HepG2 (cell line): ENCODE measurements around the gene RAET1L. TPM values are rescaled to one million over a fixed set of nuclear protein-coding genes. Genes with fewer than 3 reads are reported as not detected.
A peak's percentile ranks its signal among the peaks of the same experiment; 100 is the strongest.

ENCODE experiments used
- KAT7 ChIP-seq: IDR thresholded peaks from 2 replicates; pipeline ENCODE4 v1.6.1; 2018; ENCODE audit warnings: borderline replicate concordance, missing compliant biosample characterization
- NFIC ChIP-seq: IDR thresholded peaks from 2 replicates; pipeline ENCODE4 v1.6.1; 2012; ENCODE audit warnings: mild to moderate bottlenecking, low read length, inconsistent platforms
- SRSF1 ChIP-seq: fragments of 200-400 bp; formaldehyde crosslinking; optimal IDR thresholded peaks from 2 replicates; pipeline ENCODE3; 2017; ENCODE audit warnings: mild to moderate bottlenecking, low read depth, low read length, moderate library complexity
- TARDBP ChIP-seq: sonication (generic); formaldehyde crosslinking; IDR thresholded peaks from 2 replicates; pipeline ENCODE4 v1.8.0; 2022; ENCODE audit warnings: mild to moderate bottlenecking, missing genetic modification reagents
- TGIF2 ChIP-seq: IDR thresholded peaks from 2 replicates; pipeline ENCODE4 v1.6.1; 2016; ENCODE audit warnings: control low read depth, missing compliant biosample characterization
- ZFP36 ChIP-seq: fragments of 150-350 bp; IDR thresholded peaks from 2 replicates; pipeline ENCODE4 v1.6.1; 2018; ENCODE audit warnings: borderline replicate concordance, low read length, low read depth; ENCODE audit not compliant: partially characterized antibody
- ZFYVE20 ChIP-seq: sonication (generic); formaldehyde crosslinking; IDR thresholded peaks from 2 replicates; pipeline ENCODE4 v1.8.0; 2023; ENCODE audit warnings: low read depth, mild to moderate bottlenecking, moderate library complexity, missing genetic modification reagents, borderline replicate concordance
- ZNF121 ChIP-seq: sonication (generic); formaldehyde crosslinking; IDR thresholded peaks from 2 replicates; pipeline ENCODE4 v1.5.0; 2020; ENCODE audit warnings: mild to moderate bottlenecking, missing genetic modification reagents
- ZNF205 ChIP-seq: IDR thresholded peaks from 2 replicates; pipeline ENCODE4 v1.6.1; 2018; ENCODE audit warnings: missing biosample characterization, missing genetic modification reagents
- ZNF264 ChIP-seq: sonication (generic); formaldehyde crosslinking; IDR thresholded peaks from 2 replicates; pipeline ENCODE4 v1.4.0; 2020; ENCODE audit warnings: missing genetic modification reagents
- ZNF550 ChIP-seq: sonication (generic); formaldehyde crosslinking; IDR thresholded peaks from 2 replicates; pipeline ENCODE4 v1.4.0; 2020; ENCODE audit warnings: mild to moderate bottlenecking, missing genetic modification reagents, borderline replicate concordance
- ZNF75D ChIP-seq: sonication (generic); formaldehyde crosslinking; IDR thresholded peaks from 2 replicates; pipeline ENCODE4 v1.8.1; 2023; ENCODE audit warnings: missing genetic modification reagents, mild to moderate bottlenecking, borderline replicate concordance
- ZNF781 ChIP-seq: sonication (generic); formaldehyde crosslinking; IDR thresholded peaks from 2 replicates; pipeline ENCODE4 v1.5.1; 2020; ENCODE audit warnings: borderline replicate concordance, mild to moderate bottlenecking, missing genetic modification reagents; ENCODE audit errors: not compliant biosample characterization
- polyA plus RNA-seq, 8 experiments: library from polyadenylated mRNA; depleted of rRNA in 3 of 8; stranded (reverse) in 7 of 8; unstranded in 1 of 8; fragments of >200 nt; fragmentation: Illumina TruSeq in 4 of 8; extraction: Trizol in 4 of 8; gene quantifications; 2 replicates each; pipeline versions ENCODE4 v1.2.1 to v1.2.3, GENCODE V29; 2011 to 2016; ENCODE audit warnings: low read depth in 4 of 8, missing spikeins in 1 of 8, mixed read lengths in 1 of 8; ENCODE audit not compliant: insufficient read depth in 1 of 8
- total RNA-seq, 5 experiments: library from RNA; depleted of rRNA; stranded (reverse); fragments of >200 nt; fragmentation: Illumina TruSeq; extraction: Trizol; gene quantifications; 2 replicates each; pipeline ENCODE4 v1.2.3, GENCODE V29; 2016; ENCODE audit warnings: low read depth in 1 of 5
- TF ChIP-seq, protein P1 (sequence below): sonication (generic); formaldehyde crosslinking; IDR thresholded peaks from 2 replicates; pipeline ENCODE4 v1.4.0; 2020; ENCODE audit warnings: missing genetic modification reagents
- TF ChIP-seq, protein P2 (sequence below): sonication (generic); formaldehyde crosslinking; IDR thresholded peaks from 2 replicates; pipeline ENCODE4 v1.4.0; 2020; ENCODE audit warnings: mild to moderate bottlenecking, missing genetic modification reagents
- TF ChIP-seq, protein P3 (sequence below), 2 experiments: sonication (generic) in 1 of 2; formaldehyde crosslinking in 1 of 2; IDR thresholded peaks; 2 replicates each; pipeline versions ENCODE4 v1.5.1 to v1.6.1; 2011 to 2020; ENCODE audit warnings: borderline replicate concordance in 1 of 2, low read depth in 1 of 2, low read length in 1 of 2, mild to moderate bottlenecking in 1 of 2, missing genetic modification reagents in 1 of 2, moderate library complexity in 1 of 2
- TF ChIP-seq, protein P4 (sequence below): sonication (generic); formaldehyde crosslinking; IDR thresholded peaks from 2 replicates; pipeline ENCODE4 v1.8.0; 2022; ENCODE audit warnings: missing genetic modification reagents, mild to moderate bottlenecking, borderline replicate concordance
- TF ChIP-seq, protein P5 (sequence below): sonication (generic); formaldehyde crosslinking; IDR thresholded peaks from 2 replicates; pipeline ENCODE4 v1.5.0; 2020; ENCODE audit warnings: missing genetic modification reagents
- TF ChIP-seq, protein P6 (sequence below): sonication (generic); formaldehyde crosslinking; IDR thresholded peaks from 2 replicates; pipeline ENCODE4 v1.4.0; 2020; ENCODE audit warnings: mild to moderate bottlenecking, missing genetic modification reagents

The RAET1L gene
- total and polyA plus RNA-seq, 2 of the 13 experiments (the other 11 are each of a cell fraction or from before 2014, with no cell fraction given), result not detected

DNA sequence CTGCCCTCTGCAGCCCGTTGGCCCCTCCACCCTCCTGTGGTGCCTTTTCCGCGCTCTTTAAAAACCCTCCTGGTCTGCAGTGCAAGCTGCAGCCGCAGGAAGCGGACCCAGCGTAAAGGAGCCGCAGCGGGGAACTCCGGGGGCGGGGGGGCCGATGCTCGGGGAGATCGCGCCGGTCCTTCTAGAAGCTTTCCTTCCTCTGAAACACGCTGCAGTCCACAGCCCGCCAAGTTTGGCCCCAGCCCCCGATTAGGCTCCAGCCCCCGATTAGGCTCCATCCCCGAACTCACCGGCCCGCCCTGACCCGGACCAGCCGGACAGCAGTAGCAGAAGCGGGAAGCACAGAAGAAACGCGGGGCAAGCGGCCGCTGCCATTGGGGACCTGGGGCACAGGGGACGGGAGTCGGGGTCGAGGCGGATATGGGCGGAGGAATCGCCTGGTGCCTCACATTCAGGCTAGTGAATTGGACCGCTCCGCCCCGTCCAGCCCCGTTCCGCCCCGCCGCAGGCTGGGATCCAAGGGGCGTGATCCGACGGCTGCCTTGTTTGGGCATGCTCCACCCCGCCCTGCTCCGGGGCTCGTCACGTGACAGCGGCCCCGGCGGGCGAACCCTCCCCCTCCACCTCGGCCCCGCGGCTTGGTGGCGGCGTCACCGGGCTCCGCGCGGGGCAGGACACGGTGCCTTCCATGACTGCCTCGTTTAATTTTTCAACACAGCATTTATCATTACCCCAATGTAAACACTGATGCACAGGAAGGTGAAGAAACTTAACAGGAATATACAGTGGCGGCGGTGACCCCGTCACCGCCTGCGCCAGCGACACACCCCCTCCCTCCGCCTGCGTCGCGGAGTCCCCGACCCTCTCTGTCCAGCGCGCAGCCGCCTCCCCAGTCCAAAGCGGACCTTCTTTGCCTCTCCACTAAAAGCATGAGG lies 20.3 kb downstream of the RAET1L start (continued):
- TF ChIP-seq, protein P1, sequence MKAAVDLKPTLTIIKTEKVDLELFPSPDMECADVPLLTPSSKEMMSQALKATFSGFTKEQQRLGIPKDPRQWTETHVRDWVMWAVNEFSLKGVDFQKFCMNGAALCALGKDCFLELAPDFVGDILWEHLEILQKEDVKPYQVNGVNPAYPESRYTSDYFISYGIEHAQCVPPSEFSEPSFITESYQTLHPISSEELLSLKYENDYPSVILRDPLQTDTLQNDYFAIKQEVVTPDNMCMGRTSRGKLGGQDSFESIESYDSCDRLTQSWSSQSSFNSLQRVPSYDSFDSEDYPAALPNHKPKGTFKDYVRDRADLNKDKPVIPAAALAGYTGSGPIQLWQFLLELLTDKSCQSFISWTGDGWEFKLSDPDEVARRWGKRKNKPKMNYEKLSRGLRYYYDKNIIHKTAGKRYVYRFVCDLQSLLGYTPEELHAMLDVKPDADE (CRISPR knock-in tag), result no peak
- TF ChIP-seq ZNF121 (CRISPR knock-in tag) (no peak), ZNF205 (CRISPR knock-in tag) (no peak), ZFP36 (peak; percentile 35), ZNF264 (CRISPR knock-in tag) (no peak), ZFYVE20 (CRISPR knock-in tag) (no peak), NFIC (no peak), ZNF781 (no peak), TGIF2 (CRISPR knock-in tag) (no peak), ZNF550 (CRISPR knock-in tag) (no peak; the same call in 1 of the 2 replicates), SRSF1 (no peak), KAT7 (CRISPR knock-in tag) (peak; percentile 31; the same call in 1 of the 2 replicates), ZNF75D (no peak), TARDBP (no peak)
- TF ChIP-seq, protein P2, sequence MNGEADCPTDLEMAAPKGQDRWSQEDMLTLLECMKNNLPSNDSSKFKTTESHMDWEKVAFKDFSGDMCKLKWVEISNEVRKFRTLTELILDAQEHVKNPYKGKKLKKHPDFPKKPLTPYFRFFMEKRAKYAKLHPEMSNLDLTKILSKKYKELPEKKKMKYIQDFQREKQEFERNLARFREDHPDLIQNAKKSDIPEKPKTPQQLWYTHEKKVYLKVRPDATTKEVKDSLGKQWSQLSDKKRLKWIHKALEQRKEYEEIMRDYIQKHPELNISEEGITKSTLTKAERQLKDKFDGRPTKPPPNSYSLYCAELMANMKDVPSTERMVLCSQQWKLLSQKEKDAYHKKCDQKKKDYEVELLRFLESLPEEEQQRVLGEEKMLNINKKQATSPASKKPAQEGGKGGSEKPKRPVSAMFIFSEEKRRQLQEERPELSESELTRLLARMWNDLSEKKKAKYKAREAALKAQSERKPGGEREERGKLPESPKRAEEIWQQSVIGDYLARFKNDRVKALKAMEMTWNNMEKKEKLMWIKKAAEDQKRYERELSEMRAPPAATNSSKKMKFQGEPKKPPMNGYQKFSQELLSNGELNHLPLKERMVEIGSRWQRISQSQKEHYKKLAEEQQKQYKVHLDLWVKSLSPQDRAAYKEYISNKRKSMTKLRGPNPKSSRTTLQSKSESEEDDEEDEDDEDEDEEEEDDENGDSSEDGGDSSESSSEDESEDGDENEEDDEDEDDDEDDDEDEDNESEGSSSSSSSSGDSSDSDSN (CRISPR knock-in tag), result peak; percentile 77
- TF ChIP-seq, protein P3, sequence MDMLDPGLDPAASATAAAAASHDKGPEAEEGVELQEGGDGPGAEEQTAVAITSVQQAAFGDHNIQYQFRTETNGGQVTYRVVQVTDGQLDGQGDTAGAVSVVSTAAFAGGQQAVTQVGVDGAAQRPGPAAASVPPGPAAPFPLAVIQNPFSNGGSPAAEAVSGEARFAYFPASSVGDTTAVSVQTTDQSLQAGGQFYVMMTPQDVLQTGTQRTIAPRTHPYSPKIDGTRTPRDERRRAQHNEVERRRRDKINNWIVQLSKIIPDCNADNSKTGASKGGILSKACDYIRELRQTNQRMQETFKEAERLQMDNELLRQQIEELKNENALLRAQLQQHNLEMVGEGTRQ (IDR thresholded peaks at IDR 0.05; ENCODE audit: low read depth, low read length), result peak; percentile 89
- TF ChIP-seq, protein P3 (CRISPR knock-in tag; IDR thresholded peaks at IDR 0.05; ENCODE audit: borderline replicate concordance), result peak; percentile 99
- TF ChIP-seq, protein P4, sequence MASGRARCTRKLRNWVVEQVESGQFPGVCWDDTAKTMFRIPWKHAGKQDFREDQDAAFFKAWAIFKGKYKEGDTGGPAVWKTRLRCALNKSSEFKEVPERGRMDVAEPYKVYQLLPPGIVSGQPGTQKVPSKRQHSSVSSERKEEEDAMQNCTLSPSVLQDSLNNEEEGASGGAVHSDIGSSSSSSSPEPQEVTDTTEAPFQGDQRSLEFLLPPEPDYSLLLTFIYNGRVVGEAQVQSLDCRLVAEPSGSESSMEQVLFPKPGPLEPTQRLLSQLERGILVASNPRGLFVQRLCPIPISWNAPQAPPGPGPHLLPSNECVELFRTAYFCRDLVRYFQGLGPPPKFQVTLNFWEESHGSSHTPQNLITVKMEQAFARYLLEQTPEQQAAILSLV (CRISPR knock-in tag), result no peak
- TF ChIP-seq, protein P5, sequence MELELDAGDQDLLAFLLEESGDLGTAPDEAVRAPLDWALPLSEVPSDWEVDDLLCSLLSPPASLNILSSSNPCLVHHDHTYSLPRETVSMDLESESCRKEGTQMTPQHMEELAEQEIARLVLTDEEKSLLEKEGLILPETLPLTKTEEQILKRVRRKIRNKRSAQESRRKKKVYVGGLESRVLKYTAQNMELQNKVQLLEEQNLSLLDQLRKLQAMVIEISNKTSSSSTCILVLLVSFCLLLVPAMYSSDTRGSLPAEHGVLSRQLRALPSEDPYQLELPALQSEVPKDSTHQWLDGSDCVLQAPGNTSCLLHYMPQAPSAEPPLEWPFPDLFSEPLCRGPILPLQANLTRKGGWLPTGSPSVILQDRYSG (CRISPR knock-in tag), result no peak
- TF ChIP-seq, protein P6, sequence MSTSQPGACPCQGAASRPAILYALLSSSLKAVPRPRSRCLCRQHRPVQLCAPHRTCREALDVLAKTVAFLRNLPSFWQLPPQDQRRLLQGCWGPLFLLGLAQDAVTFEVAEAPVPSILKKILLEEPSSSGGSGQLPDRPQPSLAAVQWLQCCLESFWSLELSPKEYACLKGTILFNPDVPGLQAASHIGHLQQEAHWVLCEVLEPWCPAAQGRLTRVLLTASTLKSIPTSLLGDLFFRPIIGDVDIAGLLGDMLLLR, result peak; percentile 67; the same call in 1 of the 2 replicates
